MM.1S (cell line): ENCODE data around the gene TMEM72.

Source experiments
- DNase-seq: peaks from one replicate; pipeline ENCODE4 v3.0.0-alpha.2; 2015
- H2AFZ ChIP-seq: fragments of 300-600 bp; sonication (generic); 2 replicates; pipeline ENCODE4 v1.6.0; 2016; ENCODE audit warnings: antibody characterized with exemption, low read length
- H3F3A ChIP-seq: fragments of 300-600 bp; sonication (generic); 2 replicates; pipeline ENCODE4 v1.6.1; 2016; ENCODE audit warnings: mild to moderate bottlenecking, antibody characterized with exemption, low read length, moderate library complexity, mixed read lengths; ENCODE audit not compliant: insufficient read depth
- H3K27ac ChIP-seq: fragments of 300-600 bp; sonication (generic); 2 replicates; pipeline ENCODE4 v1.5.1; 2016; ENCODE audit warnings: mild to moderate bottlenecking, low read length
- H3K27me3 ChIP-seq: fragments of 300-600 bp; sonication (generic); replicated peaks from 2 replicates; pipeline ENCODE4 v1.6.0; 2016; ENCODE audit warnings: low read length; ENCODE audit not compliant: insufficient read depth
- H3K36me3 ChIP-seq: fragments of 300-600 bp; sonication (generic); replicated peaks from 2 replicates; pipeline ENCODE4 v1.6.1; 2016; ENCODE audit warnings: mild to moderate bottlenecking, low read length, mixed read lengths; ENCODE audit not compliant: insufficient read depth
- H3K4me1 ChIP-seq: fragments of 300-600 bp; sonication (generic); 2 replicates; pipeline ENCODE4 v1.6.1; 2016; ENCODE audit warnings: low read length, mixed read lengths
- H3K4me2 ChIP-seq: fragments of 300-600 bp; sonication (generic); 2 replicates; pipeline ENCODE4 v1.6.0; 2016; ENCODE audit warnings: low read depth, low read length
- H3K4me3 ChIP-seq: fragments of 300-600 bp; sonication (generic); 2 replicates; pipeline ENCODE4 v1.5.1; 2016; ENCODE audit warnings: low read length, mixed read lengths
- H3K79me2 ChIP-seq: fragments of 300-600 bp; sonication (generic); 2 replicates; pipeline ENCODE4 v1.6.1; 2016; ENCODE audit warnings: mixed run types, low read length, mixed read lengths
- H3K9ac ChIP-seq: fragments of 300-600 bp; sonication (generic); 2 replicates; pipeline ENCODE4 v1.6.1; 2016; ENCODE audit warnings: low read length, mixed read lengths
- H3K9me2 ChIP-seq: fragments of 300-600 bp; sonication (generic); replicated peaks from 2 replicates; pipeline ENCODE4 v1.6.1; 2016; ENCODE audit warnings: mild to moderate bottlenecking, low read length, mixed read lengths; ENCODE audit not compliant: insufficient read depth
- H3K9me3 ChIP-seq: fragments of 300-600 bp; sonication (generic); replicated peaks from 2 replicates; pipeline ENCODE4 v1.6.1; 2016; ENCODE audit warnings: mild to moderate bottlenecking, low read length, mixed read lengths; ENCODE audit not compliant: insufficient read depth
- H4K20me1 ChIP-seq: fragments of 300-600 bp; sonication (generic); 2 replicates; pipeline ENCODE4 v1.6.1; 2016; ENCODE audit warnings: mild to moderate bottlenecking, low read length, moderate library complexity, mixed read lengths; ENCODE audit not compliant: insufficient read depth
- EZH2 ChIP-seq: fragments of 300-600 bp; sonication (generic); optimal IDR thresholded peaks from 2 replicates; pipeline ENCODE3; 2017; ENCODE audit warnings: low read depth, mild to moderate bottlenecking, antibody characterized with exemption, low read length, mixed read lengths
- EZH2phosphoT487 ChIP-seq: fragments of 300-600 bp; sonication (generic); IDR thresholded peaks from 2 replicates; pipeline ENCODE4 v1.6.1; 2018; ENCODE audit warnings: antibody characterized with exemption, low read length
- TF ChIP-seq, protein P1 (sequence below): fragments of 300-600 bp; sonication (generic); IDR thresholded peaks from 2 replicates; pipeline ENCODE4 v1.5.1; 2016; ENCODE audit warnings: antibody characterized with exemption, low read length, mixed read lengths

The TMEM72 gene

DNA sequence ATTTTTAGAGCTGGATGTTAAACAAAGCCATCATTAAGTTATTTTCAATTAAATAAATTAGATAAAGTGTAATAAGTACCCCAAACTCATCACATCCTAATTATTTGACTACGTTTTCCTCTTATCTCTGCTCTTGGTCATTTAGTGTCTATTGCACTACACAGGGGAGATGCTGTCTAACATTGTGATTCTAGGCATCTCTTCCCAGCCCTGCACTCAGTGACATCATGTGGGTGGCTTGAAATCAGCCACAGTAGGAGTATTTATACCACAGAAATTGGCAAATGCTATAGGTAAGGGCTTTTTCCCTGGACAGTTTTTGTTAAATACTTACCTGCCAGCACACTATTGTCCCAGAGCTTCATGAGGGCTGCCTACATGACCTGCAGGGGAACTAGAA, 21.3 kb upstream of the TMEM72 start:
- H3F3A ChIP-seq: no peaks in the 10 kb centered on the region
- no peaks in the 10 kb centered on the region for H3K79me2 ChIP-seq
- H4K20me1 ChIP-seq: no peaks in the 10 kb centered on the region
- no peak overlapping the region for H3K4me3 ChIP-seq
- no peak for DNase-seq
- TF ChIP-seq, protein P1, sequence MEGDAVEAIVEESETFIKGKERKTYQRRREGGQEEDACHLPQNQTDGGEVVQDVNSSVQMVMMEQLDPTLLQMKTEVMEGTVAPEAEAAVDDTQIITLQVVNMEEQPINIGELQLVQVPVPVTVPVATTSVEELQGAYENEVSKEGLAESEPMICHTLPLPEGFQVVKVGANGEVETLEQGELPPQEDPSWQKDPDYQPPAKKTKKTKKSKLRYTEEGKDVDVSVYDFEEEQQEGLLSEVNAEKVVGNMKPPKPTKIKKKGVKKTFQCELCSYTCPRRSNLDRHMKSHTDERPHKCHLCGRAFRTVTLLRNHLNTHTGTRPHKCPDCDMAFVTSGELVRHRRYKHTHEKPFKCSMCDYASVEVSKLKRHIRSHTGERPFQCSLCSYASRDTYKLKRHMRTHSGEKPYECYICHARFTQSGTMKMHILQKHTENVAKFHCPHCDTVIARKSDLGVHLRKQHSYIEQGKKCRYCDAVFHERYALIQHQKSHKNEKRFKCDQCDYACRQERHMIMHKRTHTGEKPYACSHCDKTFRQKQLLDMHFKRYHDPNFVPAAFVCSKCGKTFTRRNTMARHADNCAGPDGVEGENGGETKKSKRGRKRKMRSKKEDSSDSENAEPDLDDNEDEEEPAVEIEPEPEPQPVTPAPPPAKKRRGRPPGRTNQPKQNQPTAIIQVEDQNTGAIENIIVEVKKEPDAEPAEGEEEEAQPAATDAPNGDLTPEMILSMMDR: no peak
- TF ChIP-seq EZH2phosphoT487 (no peak), EZH2 (no peak)
- H3K4me2 ChIP-seq: no peak overlapping the region
- no peaks in the 10 kb centered on the region for H3K9me3 ChIP-seq
- no peak overlapping the region for H3K27ac ChIP-seq
- no peaks in the 10 kb centered on the region for H3K27me3 ChIP-seq
- peaks cover 11% of the 10 kb centered on the region for H3K4me1 ChIP-seq
- H3K9ac ChIP-seq: no peak overlapping the region
- H2AFZ ChIP-seq: no peak overlapping the region
- H3K9me2 ChIP-seq: no peaks in the 10 kb centered on the region
- no peaks in the 10 kb centered on the region for H3K36me3 ChIP-seq

DNA sequence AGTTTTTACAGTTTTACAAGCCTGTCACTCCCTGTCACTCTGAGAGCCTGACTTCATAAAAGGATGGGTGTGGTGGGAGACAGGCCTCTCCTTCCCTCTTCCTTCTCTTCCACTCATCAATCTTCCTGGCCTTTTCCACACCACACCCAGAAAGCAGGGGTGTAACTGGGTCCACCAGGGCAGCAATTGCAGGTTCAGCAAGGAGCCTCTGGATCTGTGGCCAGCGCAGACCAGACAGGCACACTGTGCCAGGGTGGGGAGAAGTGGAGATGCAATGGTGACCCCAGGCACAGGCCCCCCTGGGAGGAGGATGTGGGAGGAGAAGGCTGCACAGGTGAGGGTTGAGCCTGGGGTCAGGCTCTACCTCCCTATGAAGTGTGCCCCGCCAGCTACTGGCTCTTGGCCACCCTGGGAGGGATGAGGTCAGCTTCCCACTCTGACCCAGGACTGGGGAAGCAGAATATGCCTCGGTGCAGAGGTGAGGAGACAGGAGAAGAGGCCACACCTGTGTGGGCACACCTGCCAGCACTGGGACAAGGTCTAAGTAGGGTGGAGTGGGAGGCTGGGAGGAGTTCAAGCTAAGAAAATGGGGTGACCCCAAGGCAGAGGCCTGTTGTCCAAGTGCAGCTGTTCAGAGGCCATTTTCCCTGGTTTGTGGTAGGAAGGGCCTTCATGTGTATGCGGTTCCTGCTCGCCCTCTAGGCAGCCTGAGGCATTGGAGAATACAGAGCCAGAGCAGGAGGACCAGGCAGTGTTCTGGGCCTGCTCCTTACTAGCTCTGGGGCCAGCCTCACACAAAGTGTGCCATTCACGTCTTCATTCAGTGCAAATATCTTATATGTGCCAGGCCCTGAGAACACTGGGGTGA, 20.2 kb upstream of the TMEM72 start:
- Histone ChIP-seq H3K4me3 (no peak overlapping the region), H3K9me2 (no peaks in the 10 kb centered on the region), H4K20me1 (no peaks in the 10 kb centered on the region), H3K4me1 (peaks cover 22% of the 10 kb centered on the region), H3F3A (peaks cover 7% of the 10 kb centered on the region; the same call in 1 of the 2 replicates), H3K9me3 (no peaks in the 10 kb centered on the region), H3K36me3 (no peaks in the 10 kb centered on the region), H3K79me2 (no peaks in the 10 kb centered on the region), H3K27ac (no peak overlapping the region), H2AFZ (no peak overlapping the region), H3K4me2 (no peak overlapping the region), H3K9ac (no peak overlapping the region), H3K27me3 (no peaks in the 10 kb centered on the region)
- TF ChIP-seq, protein P1: no peak
- TF ChIP-seq EZH2phosphoT487 (no peak), EZH2 (no peak)
- DNase-seq: no peak

DNA sequence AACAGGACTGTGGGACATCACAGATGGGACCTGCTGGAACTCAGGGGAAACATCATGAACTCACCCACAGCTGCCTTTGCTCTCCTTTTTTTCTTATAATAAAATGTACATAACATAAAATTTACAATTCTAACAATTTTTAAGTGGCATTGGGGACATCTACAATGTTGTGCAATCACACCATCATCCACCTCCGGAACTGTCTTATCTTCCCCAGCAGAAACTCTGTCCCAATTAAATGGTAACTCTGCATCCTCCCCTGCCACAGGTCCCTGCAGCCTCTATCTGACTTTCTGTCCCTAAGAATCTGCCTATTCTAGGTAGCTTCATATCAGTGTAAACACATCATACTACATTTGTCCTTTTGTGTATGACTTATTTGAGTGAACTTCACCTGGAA, 19.4 kb upstream of the TMEM72 start:
- Histone ChIP-seq H3K79me2 (no peaks in the 10 kb centered on the region), H3K27me3 (no peaks in the 10 kb centered on the region), H3K36me3 (no peaks in the 10 kb centered on the region), H3F3A (peaks cover 11% of the 10 kb centered on the region), H3K9ac (no peak overlapping the region), H3K9me3 (no peaks in the 10 kb centered on the region), H3K4me1 (peaks cover 30% of the 10 kb centered on the region), H3K9me2 (no peaks in the 10 kb centered on the region), H3K4me2 (no peak overlapping the region), H3K4me3 (no peak overlapping the region), H3K27ac (no peak overlapping the region), H4K20me1 (no peaks in the 10 kb centered on the region), H2AFZ (no peak overlapping the region)
- DNase-seq: no peak
- TF ChIP-seq, protein P1: no peak
- TF ChIP-seq EZH2 (no peak), EZH2phosphoT487 (no peak)
